ENCODE data around the gene CHFR.

GRCh38 chr12:132797820-132798570 lies 89.4 kb downstream of the CHFR start:
- TF ChIP-seq CTCF (IDR thresholded peaks at IDR 0.05), result no peak
- no peak for TF ChIP-seq EP300 (IDR thresholded peaks at IDR 0.05)
- no peak for TF ChIP-seq POLR2A (IDR thresholded peaks at IDR 0.05)
- no peak for TF ChIP-seq POLR2AphosphoS5 (IDR thresholded peaks at IDR 0.05)

Measured in upper lobe of left lung (tissue), 4 donors.